Measurements from ENCODE around the gene GPR21.

DNA sequence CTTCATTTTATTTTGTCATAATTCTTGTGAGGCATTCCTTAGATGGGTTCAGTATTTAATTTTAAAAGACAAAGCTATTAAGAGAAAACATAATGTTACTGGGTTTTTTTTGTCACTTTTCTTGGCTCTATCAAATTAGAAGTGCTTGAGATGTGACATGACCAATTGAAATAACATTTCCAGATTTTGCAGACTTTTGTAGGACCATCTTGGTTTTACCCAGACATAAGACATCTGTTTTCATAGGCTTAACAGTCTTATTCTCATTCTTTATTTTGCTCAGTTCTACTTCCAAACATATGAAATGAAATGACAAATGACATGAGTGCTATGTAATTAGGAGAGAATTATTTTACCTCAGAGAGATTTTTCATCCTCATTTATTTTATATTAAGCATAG is 19.6 kb downstream of the GPR21 start:
- TF ChIP-seq, protein P1, sequence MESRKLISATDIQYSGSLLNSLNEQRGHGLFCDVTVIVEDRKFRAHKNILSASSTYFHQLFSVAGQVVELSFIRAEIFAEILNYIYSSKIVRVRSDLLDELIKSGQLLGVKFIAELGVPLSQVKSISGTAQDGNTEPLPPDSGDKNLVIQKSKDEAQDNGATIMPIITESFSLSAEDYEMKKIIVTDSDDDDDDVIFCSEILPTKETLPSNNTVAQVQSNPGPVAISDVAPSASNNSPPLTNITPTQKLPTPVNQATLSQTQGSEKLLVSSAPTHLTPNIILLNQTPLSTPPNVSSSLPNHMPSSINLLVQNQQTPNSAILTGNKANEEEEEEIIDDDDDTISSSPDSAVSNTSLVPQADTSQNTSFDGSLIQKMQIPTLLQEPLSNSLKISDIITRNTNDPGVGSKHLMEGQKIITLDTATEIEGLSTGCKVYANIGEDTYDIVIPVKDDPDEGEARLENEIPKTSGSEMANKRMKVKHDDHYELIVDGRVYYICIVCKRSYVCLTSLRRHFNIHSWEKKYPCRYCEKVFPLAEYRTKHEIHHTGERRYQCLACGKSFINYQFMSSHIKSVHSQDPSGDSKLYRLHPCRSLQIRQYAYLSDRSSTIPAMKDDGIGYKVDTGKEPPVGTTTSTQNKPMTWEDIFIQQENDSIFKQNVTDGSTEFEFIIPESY (IDR thresholded peaks at IDR 0.05; ENCODE audit: extremely low read depth, insufficient replicate concordance, low read length), result no peak
- TF ChIP-seq EZH2 (IDR thresholded peaks at IDR 0.05), result no peak
- TF ChIP-seq, protein P2, sequence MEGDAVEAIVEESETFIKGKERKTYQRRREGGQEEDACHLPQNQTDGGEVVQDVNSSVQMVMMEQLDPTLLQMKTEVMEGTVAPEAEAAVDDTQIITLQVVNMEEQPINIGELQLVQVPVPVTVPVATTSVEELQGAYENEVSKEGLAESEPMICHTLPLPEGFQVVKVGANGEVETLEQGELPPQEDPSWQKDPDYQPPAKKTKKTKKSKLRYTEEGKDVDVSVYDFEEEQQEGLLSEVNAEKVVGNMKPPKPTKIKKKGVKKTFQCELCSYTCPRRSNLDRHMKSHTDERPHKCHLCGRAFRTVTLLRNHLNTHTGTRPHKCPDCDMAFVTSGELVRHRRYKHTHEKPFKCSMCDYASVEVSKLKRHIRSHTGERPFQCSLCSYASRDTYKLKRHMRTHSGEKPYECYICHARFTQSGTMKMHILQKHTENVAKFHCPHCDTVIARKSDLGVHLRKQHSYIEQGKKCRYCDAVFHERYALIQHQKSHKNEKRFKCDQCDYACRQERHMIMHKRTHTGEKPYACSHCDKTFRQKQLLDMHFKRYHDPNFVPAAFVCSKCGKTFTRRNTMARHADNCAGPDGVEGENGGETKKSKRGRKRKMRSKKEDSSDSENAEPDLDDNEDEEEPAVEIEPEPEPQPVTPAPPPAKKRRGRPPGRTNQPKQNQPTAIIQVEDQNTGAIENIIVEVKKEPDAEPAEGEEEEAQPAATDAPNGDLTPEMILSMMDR (IDR thresholded peaks at IDR 0.05 in 2 of 3, conservative IDR thresholded peaks at IDR 0.05 in 1 of 3; ENCODE audit: borderline replicate concordance in 1 of 3, insufficient read depth in 1 of 3, low read depth in 2 of 3, low read length in 2 of 3), result no peak

Measured in HCT116 (cell line).